ENCODE data around the gene GM2A. TPM values are rescaled to one million over a fixed set of nuclear protein-coding genes. Genes with fewer than 3 reads are reported as not detected.
A peak's percentile ranks its signal among the peaks of the same experiment; 100 is the strongest.

GM2A gene
- total RNA-seq, 1 donor from 2014 or later: 20.4 TPM

DNA sequence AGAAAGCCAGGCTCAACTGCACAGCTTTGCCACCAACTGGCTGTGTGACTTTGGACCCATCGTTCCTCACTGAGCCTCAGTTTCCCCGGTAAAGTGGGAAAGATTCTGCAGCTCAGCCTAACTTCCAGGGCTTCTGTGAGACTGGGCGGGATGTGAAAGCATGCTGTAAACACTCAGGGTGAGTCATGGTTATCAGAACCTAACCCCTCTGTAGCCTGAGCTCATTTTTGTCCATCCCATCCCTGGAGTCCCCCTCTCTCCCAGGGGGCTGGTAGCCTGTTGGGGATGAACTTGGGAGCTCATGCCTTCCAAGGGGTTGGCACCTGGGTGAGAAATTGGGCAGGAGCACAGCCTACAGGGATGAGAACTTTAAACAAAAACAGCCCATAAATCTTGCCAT is 31.4 kb upstream of the GM2A start:
- Mint-ChIP-seq H3K36me3 (ENCODE audit: low read depth) (peaks cover 42% of the 10 kb centered on the region), H3K27ac (peak overlapping the region; percentile 79), H3K27me3 (ENCODE audit: low read depth) (no peaks in the 10 kb centered on the region), H3K9me3 (no peaks in the 10 kb centered on the region), H3K4me1 (ENCODE audit: low read depth) (peaks cover 71% of the 10 kb centered on the region), H3K4me3 (ENCODE audit: low read depth) (peak overlapping the region; percentile 81)
- DNase-seq (ENCODE audit: low spot score): no peak
- intact Hi-C loops (cut with micrococcal nuclease): no loop called here

DNA sequence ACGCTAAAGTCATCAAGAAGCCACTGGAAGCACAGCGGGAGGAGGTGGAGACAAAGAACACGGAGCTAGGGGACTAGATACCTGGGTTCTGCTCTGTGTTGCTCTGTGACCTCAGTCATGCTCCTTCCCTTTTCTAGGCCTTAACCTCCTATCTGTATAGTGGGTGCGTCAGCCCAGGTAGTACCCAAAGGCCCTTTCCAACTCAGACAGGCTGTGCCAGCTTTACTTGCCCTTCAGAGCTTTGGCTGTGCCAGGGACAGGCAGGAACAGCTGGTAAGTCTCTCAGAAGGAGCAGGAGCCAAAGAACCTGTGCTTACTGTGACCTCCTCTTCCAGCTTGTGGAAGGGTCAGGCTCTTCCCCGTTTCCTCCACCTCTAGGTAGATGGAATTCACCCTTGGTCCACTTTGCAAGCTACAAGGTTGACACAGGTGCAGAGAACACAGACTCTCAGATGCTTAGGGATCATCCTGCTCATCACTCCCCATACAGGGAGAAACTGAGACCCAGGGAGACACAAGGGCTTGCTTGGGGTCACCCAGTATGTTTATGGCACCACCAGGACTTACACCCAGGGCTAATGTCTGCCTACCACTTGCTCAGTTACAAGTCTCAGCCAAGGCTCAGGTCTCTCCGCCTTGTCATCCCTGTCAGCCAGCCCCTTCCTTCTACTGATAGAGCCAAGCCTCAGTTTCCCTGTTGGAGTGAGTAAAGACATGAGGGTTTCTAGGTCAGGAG is 30.8 kb upstream of the GM2A start:
- peaks cover 67% of the 10 kb centered on the region for H3K4me1 Mint-ChIP-seq (ENCODE audit: low read depth)
- H3K27me3 Mint-ChIP-seq (ENCODE audit: low read depth): no peaks in the 10 kb centered on the region
- peak overlapping the region; percentile 79 for H3K27ac Mint-ChIP-seq
- peak overlapping the region; percentile 81 for H3K4me3 Mint-ChIP-seq (ENCODE audit: low read depth)
- DNase-seq (ENCODE audit: low spot score): no peak
- peaks cover 38% of the 10 kb centered on the region for H3K36me3 Mint-ChIP-seq (ENCODE audit: low read depth)
- intact Hi-C loops (cut with micrococcal nuclease): no loop called here
- no peaks in the 10 kb centered on the region for H3K9me3 Mint-ChIP-seq

DNA sequence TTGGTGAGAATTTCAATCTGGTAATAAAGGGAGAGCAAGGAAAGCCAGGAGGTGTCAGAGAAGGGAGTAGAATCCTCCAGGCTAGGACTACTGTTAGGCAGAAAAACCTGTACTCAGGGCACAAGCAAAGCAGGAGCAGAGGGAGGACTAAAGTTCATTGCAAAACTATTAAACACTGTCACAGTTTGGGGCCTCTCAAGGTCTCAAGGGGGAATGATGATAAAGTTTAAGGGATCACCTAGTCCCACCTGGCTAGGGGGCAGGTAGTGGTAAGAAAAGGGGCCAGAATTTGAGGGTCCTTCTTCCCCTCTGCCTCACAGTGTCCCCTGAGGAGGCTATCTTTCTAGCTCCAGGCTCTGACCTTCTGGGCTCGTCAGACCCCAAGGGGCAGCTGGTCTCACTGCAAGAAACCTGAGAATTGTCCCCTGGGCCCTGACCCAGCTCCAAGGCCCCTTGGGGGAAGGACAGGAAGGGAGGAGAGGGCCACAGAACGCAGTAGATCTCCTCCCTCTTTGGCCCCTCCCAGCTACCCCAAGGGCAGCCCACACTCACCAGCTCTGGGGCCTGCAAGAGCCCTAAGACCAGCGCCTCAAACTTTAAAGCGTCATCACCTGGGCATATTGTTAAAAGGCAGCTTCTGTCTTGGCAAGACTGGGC is 30.1 kb upstream of the GM2A start:
- H3K9me3 Mint-ChIP-seq: no peaks in the 10 kb centered on the region
- H3K27me3 Mint-ChIP-seq (ENCODE audit: low read depth): no peaks in the 10 kb centered on the region
- intact Hi-C loops (cut with micrococcal nuclease): loop anchor here (1.0 kb wide), 2 partner anchors 9 to 28 kb away; no protein-coding TSS in a partner anchor
- peaks cover 31% of the 10 kb centered on the region for H3K36me3 Mint-ChIP-seq (ENCODE audit: low read depth)
- DNase-seq (ENCODE audit: low spot score): peak; percentile 49
- H3K4me3 Mint-ChIP-seq (ENCODE audit: low read depth): peak overlapping the region; percentile 81
- peak overlapping the region; percentile 79 for H3K27ac Mint-ChIP-seq
- H3K4me1 Mint-ChIP-seq (ENCODE audit: low read depth): peaks cover 60% of the 10 kb centered on the region

GRCh38 chr5:151223447-151224264 is 29.3 kb upstream of the GM2A start, which contains the start of gene CCDC69:
CCDC69 (minus strand) TSS chr5:151224092; CDS start chr5:151223970, 122 bp downstream.
- Mint-ChIP-seq H3K4me3 (ENCODE audit: low read depth) (peak within 1 kb of the TSS; percentile 81), H3K36me3 (ENCODE audit: low read depth) (peaks cover 23% of the 10 kb centered on the region), H3K4me1 (ENCODE audit: low read depth) (peaks cover 53% of the 10 kb centered on the region), H3K9me3 (no peaks in the 10 kb centered on the region), H3K27me3 (ENCODE audit: low read depth) (no peaks in the 10 kb centered on the region), H3K27ac (peak within 1 kb of the TSS; percentile 79)
- intact Hi-C loops (cut with micrococcal nuclease): loop anchor here (1.0 kb wide), 2 partner anchors 9 to 28 kb away; no protein-coding TSS in a partner anchor
- peak; percentile 51 for DNase-seq (ENCODE audit: low spot score)

- Mint-ChIP-seq H3K27me3 (ENCODE audit: low read depth) (peaks cover 3% of the 10 kb centered on the region), H3K4me3 (ENCODE audit: low read depth) (peak overlapping the region; percentile 81), H3K36me3 (ENCODE audit: low read depth) (peaks cover 16% of the 10 kb centered on the region), H3K4me1 (ENCODE audit: low read depth) (peaks cover 46% of the 10 kb centered on the region), H3K9me3 (no peaks in the 10 kb centered on the region), H3K27ac (peak overlapping the region; percentile 61)
- intact Hi-C loops (cut with micrococcal nuclease): no loop called here
- DNase-seq (ENCODE audit: low spot score): no peak
Observed at GRCh38 chr5:151224372-151224771, 28.6 kb upstream of the GM2A start.

DNA sequence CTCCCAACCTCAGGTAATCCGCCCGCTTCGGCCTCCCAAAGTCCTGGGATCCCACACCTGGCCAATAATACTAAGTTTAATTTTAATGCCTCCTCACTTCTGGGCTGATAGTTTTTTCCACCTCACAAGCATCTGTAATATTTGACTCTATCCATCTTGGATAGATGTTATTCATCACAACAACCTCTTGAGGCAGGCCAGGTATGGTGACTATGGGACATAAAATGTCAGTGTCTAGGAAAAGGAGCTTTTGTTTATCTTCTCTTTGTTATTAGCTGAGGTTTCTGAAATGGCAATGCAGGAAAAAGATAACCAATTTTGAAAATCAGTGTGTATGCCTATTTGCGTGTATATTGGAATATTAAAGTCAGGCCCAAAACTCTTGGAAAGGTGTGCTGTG is 27.9 kb upstream of the GM2A start:
- Mint-ChIP-seq H3K27me3 (ENCODE audit: low read depth) (peaks cover 3% of the 10 kb centered on the region), H3K27ac (no peak overlapping the region), H3K4me3 (ENCODE audit: low read depth) (peak overlapping the region; percentile 52), H3K9me3 (no peaks in the 10 kb centered on the region), H3K4me1 (ENCODE audit: low read depth) (peaks cover 41% of the 10 kb centered on the region), H3K36me3 (ENCODE audit: low read depth) (peaks cover 11% of the 10 kb centered on the region)
- DNase-seq (ENCODE audit: low spot score): no peak
- intact Hi-C loops (cut with micrococcal nuclease): no loop called here

- H3K27ac Mint-ChIP-seq: no peak overlapping the region
- H3K9me3 Mint-ChIP-seq: no peaks in the 10 kb centered on the region
- peaks cover 37% of the 10 kb centered on the region for H3K4me1 Mint-ChIP-seq (ENCODE audit: low read depth)
- no peak for DNase-seq (ENCODE audit: low spot score)
- H3K27me3 Mint-ChIP-seq (ENCODE audit: low read depth): peaks cover 3% of the 10 kb centered on the region
- peaks cover 8% of the 10 kb centered on the region for H3K36me3 Mint-ChIP-seq (ENCODE audit: low read depth)
- intact Hi-C loops (cut with micrococcal nuclease): no loop called here
- H3K4me3 Mint-ChIP-seq (ENCODE audit: low read depth): peak overlapping the region; percentile 52
Observed at GRCh38 chr5:151225475-151225874, 27.5 kb upstream of the GM2A start.

DNA sequence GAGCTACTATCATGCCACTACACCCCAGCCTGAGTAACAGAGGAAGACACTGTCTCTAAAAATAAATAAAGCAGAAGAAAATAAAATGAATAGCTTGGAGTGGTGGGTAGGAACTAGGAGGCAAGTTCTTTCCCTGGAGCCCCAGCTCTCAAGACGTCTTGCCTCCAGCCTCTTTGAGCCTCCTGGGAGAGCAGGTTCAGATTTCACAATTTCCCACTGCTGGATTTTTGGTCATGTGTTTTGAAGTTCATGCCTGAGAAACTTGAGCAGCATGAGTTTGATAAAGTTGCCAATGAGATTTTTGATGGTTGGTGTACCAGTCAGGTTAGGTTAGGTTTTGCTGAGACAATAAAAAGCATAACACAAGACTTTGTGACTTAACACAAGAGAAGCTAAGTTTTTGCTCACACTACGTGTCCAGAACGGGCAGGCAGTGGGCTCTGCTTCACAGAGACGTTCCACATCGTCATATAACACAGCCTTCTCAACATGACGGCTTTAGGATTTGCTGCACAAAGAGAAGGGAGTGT is 25.0 kb upstream of the GM2A start:
- intact Hi-C loops (cut with micrococcal nuclease): no loop called here
- Mint-ChIP-seq H3K4me3 (ENCODE audit: low read depth) (no peak overlapping the region), H3K36me3 (ENCODE audit: low read depth) (no peaks in the 10 kb centered on the region), H3K27me3 (ENCODE audit: low read depth) (peaks cover 3% of the 10 kb centered on the region), H3K27ac (no peak overlapping the region), H3K9me3 (no peaks in the 10 kb centered on the region), H3K4me1 (ENCODE audit: low read depth) (peaks cover 15% of the 10 kb centered on the region)
- no peak for DNase-seq (ENCODE audit: low spot score)

- Mint-ChIP-seq H3K27me3 (ENCODE audit: low read depth) (peaks cover 3% of the 10 kb centered on the region), H3K4me3 (ENCODE audit: low read depth) (no peak overlapping the region), H3K36me3 (ENCODE audit: low read depth) (no peaks in the 10 kb centered on the region), H3K27ac (no peak overlapping the region), H3K4me1 (ENCODE audit: low read depth) (peaks cover 14% of the 10 kb centered on the region), H3K9me3 (no peaks in the 10 kb centered on the region)
- intact Hi-C loops (cut with micrococcal nuclease): no loop called here
- DNase-seq (ENCODE audit: low spot score): no peak
Observed at GRCh38 chr5:151228986-151229385, 24.0 kb upstream of the GM2A start.

GRCh38 chr5:151230048-151230680 is 22.8 kb upstream of the GM2A start:
- Mint-ChIP-seq H3K36me3 (ENCODE audit: low read depth) (no peaks in the 10 kb centered on the region), H3K4me1 (ENCODE audit: low read depth) (peaks cover 11% of the 10 kb centered on the region)

DNA sequence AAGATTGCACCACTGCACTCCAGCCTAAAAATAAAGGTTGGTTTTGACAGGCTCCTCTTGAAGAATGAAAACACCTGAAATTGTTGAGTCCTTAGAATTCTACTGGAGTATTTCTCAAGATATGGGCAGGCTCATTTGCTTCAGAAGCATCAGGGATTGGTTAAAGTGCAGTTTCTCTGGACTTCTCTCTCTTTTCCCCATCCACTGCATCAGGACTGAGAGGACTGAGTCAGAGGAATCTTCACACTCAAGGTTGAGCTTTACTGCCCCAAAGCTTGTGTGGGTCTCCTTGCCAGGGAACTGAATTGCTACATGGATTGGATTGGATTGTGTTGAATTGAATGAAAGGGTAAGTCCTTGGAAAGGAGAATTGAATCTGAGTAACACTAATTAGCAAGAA is 21.6 kb upstream of the GM2A start:
- H3K4me1 Mint-ChIP-seq (ENCODE audit: low read depth): peaks cover 9% of the 10 kb centered on the region
- no peaks in the 10 kb centered on the region for H3K9me3 Mint-ChIP-seq
- intact Hi-C loops (cut with micrococcal nuclease): no loop called here
- no peak overlapping the region for H3K4me3 Mint-ChIP-seq (ENCODE audit: low read depth)
- H3K27ac Mint-ChIP-seq: no peak overlapping the region
- H3K36me3 Mint-ChIP-seq (ENCODE audit: low read depth): no peaks in the 10 kb centered on the region
- no peak for DNase-seq (ENCODE audit: low spot score)
- peaks cover 3% of the 10 kb centered on the region for H3K27me3 Mint-ChIP-seq (ENCODE audit: low read depth)

More at GRCh38 chr5:151230048-151230680, 22.8 kb upstream of the GM2A start:
- H3K27me3 Mint-ChIP-seq (ENCODE audit: low read depth): peaks cover 3% of the 10 kb centered on the region
- no peaks in the 10 kb centered on the region for H3K9me3 Mint-ChIP-seq
- H3K4me3 Mint-ChIP-seq (ENCODE audit: low read depth): no peak overlapping the region
- intact Hi-C loops (cut with micrococcal nuclease): no loop called here
- DNase-seq (ENCODE audit: low spot score): no peak
- no peak overlapping the region for H3K27ac Mint-ChIP-seq

- intact Hi-C loops (cut with micrococcal nuclease): no loop called here
- peaks cover 9% of the 10 kb centered on the region for H3K4me1 Mint-ChIP-seq (ENCODE audit: low read depth)
- H3K27ac Mint-ChIP-seq: no peak overlapping the region
Observed at GRCh38 chr5:151233616-151234085, 19.3 kb upstream of the GM2A start.

More at GRCh38 chr5:151233616-151234085, 19.3 kb upstream of the GM2A start:
- no peak for DNase-seq (ENCODE audit: low spot score)
- H3K9me3 Mint-ChIP-seq: no peaks in the 10 kb centered on the region
- H3K27me3 Mint-ChIP-seq (ENCODE audit: low read depth): peaks cover 3% of the 10 kb centered on the region
- H3K36me3 Mint-ChIP-seq (ENCODE audit: low read depth): no peaks in the 10 kb centered on the region
- H3K4me3 Mint-ChIP-seq (ENCODE audit: low read depth): no peak overlapping the region

Measured in activated T-helper 2 cell treated with anti-CD3 and anti-CD28 coated beads, Interferon-gamma antibody, Interleukin-2, Interleukin-4, amounts not matched to agents 10 μg/mL and 5 μg/mL and 100 μg/mL, durations not matched to agents 14 hours and 24 hours and 36 hours (primary cell).